ENCODE data around the gene RNGTT. TPM values are rescaled to one million over a fixed set of nuclear protein-coding genes. Genes with fewer than 3 reads are reported as not detected.

The RNGTT gene
- total RNA-seq, 1 donor from 2014 or later, result 12.3 TPM

DNA sequence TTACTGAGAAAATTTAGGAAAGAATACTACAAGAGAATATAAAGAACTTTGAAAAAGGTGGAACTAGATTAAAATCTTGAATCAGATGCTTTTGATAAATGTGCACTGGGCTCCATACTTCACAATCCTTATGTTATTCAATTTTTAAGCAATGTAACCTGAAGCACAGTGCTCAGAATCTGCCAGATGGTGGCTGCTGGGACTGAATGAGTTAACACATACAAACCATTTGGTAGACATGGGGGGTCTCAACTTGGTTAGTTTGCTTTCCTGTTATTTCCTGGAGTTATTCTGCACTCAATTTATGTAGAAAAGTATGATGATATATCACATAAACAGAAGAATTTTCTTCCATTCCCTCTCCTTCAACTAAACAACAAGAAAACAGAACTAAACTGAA is 326.5 kb downstream of the RNGTT start:
- ATAC-seq (no peak), DNase-seq (no peak)
- Histone ChIP-seq H3K27ac (no peak overlapping the region), H3K4me1 (no peaks in the 10 kb centered on the region), H3K9me3 (no peaks in the 10 kb centered on the region), H3K36me3 (no peaks in the 10 kb centered on the region), H3K27me3 (no peaks in the 10 kb centered on the region), H3K4me3 (no peak overlapping the region)
- TF ChIP-seq, protein P1, sequence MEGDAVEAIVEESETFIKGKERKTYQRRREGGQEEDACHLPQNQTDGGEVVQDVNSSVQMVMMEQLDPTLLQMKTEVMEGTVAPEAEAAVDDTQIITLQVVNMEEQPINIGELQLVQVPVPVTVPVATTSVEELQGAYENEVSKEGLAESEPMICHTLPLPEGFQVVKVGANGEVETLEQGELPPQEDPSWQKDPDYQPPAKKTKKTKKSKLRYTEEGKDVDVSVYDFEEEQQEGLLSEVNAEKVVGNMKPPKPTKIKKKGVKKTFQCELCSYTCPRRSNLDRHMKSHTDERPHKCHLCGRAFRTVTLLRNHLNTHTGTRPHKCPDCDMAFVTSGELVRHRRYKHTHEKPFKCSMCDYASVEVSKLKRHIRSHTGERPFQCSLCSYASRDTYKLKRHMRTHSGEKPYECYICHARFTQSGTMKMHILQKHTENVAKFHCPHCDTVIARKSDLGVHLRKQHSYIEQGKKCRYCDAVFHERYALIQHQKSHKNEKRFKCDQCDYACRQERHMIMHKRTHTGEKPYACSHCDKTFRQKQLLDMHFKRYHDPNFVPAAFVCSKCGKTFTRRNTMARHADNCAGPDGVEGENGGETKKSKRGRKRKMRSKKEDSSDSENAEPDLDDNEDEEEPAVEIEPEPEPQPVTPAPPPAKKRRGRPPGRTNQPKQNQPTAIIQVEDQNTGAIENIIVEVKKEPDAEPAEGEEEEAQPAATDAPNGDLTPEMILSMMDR (IDR thresholded peaks at IDR 0.05), result no peak
- intact Hi-C loops (cut with DNase I), result no loop called here

DNA sequence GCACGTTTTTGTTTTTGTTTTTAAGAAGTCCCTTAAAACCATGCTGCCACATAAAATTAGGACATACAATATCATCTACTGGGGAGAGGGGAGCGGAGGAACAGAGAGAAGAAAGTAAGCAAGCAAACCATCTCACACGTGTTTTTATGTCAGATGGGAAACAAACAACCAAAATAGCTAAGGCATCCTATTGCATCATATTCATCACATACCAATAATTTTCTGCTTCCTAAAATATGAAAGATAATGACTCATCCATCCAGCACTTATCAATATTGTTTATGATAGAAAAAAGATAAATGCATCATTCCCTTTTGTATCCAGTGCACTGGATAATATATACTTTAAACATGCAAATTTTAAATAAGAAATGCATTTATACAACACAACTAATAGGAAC is 329.6 kb downstream of the RNGTT start:
- no peaks in the 10 kb centered on the region for H3K9me3 ChIP-seq
- ATAC-seq, result no peak
- DNase-seq, result no peak
- H3K36me3 ChIP-seq, result no peaks in the 10 kb centered on the region
- intact Hi-C loops (cut with DNase I), result no loop called here
- H3K4me1 ChIP-seq, result no peaks in the 10 kb centered on the region
- H3K27ac ChIP-seq, result no peak overlapping the region
- TF ChIP-seq, protein P1 (IDR thresholded peaks at IDR 0.05), result no peak
- no peak overlapping the region for H3K4me3 ChIP-seq
- H3K27me3 ChIP-seq, result no peaks in the 10 kb centered on the region

DNA sequence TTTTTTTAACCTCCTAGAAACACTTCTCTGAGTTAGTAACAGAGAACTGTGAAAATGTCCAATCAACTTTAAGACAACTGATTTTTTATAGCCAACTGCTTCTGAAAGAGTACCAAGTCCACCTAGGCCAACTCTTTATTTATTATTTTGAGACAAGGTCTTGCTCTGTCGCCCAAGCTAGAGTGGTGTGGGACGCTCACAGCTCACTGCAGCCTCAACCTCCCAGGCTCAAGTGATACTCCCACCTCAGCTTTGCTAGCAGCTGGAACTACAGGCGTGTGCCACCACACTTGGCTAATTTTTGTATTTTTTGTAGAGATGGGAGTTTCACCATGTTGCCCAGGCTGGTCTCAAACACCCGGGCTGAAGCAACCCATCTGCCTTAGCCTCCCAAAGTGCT is 331.6 kb downstream of the RNGTT start:
- Histone ChIP-seq H3K4me3 (no peak overlapping the region), H3K9me3 (no peaks in the 10 kb centered on the region), H3K4me1 (no peaks in the 10 kb centered on the region), H3K27me3 (no peaks in the 10 kb centered on the region), H3K36me3 (no peaks in the 10 kb centered on the region), H3K27ac (no peak overlapping the region)
- intact Hi-C loops (cut with DNase I), result no loop called here
- DNase-seq, result no peak
- TF ChIP-seq, protein P1 (IDR thresholded peaks at IDR 0.05), result no peak
- no peak for ATAC-seq

DNA sequence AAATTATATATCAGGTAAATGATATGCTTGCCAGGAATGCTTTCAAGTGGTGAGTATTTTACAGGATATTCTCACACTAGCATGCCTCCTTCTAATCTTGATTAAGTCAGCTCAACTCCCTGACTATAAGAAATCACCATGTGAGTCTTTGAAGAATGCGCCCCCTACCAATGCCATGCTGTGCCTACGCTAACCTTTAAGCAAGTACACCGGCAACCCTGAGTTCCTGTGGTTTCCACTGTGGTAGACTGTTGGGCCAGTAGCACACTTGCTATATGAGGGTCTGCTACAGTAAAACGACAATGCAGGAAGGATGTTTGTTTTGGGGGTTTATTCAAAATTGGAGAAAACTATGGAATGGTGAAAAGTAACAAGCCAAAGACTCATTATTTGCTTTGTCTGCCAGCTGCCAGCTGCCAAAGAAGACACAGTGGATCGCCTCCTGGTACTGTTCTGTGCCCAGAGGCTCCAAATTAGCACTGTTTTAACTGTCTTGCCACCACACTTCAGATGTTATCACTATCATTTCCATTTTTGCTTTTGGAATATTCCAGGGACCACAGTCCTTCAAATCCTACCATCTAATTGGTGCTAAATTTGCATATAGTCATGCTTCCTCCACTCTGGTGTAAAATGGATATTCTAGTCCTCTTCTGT is 333.5 kb downstream of the RNGTT start:
- TF ChIP-seq, protein P1 (IDR thresholded peaks at IDR 0.05), result no peak
- no peak for DNase-seq
- Histone ChIP-seq H3K4me1 (no peaks in the 10 kb centered on the region), H3K27ac (no peak overlapping the region), H3K4me3 (no peak overlapping the region), H3K36me3 (no peaks in the 10 kb centered on the region), H3K9me3 (no peaks in the 10 kb centered on the region), H3K27me3 (no peaks in the 10 kb centered on the region)
- no peak for ATAC-seq
- intact Hi-C loops (cut with DNase I), result no loop called here

DNA sequence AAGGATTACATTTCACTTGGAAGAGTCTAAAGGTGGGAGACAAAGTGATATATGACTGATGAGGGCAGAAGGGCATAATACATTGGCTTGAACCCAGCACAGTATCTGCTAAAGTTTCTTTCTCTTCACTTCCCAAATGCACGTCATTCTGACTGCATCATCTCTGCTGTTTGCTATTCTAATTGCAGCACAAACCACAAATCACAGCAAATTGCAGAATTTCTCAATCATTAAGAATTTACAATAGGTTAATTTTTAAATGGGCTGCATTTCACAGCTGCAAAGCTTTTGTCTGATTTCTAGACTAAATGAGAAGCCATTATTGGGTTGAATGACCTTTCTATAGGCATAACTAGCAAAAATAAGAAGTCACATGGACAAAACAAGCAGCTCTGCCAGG is 337.0 kb downstream of the RNGTT start:
- intact Hi-C loops (cut with DNase I), result no loop called here
- no peak overlapping the region for H3K27ac ChIP-seq
- no peak overlapping the region for H3K4me3 ChIP-seq
- no peaks in the 10 kb centered on the region for H3K27me3 ChIP-seq
- TF ChIP-seq, protein P1 (IDR thresholded peaks at IDR 0.05), result no peak
- no peak for ATAC-seq
- H3K9me3 ChIP-seq, result no peaks in the 10 kb centered on the region
- H3K36me3 ChIP-seq, result no peaks in the 10 kb centered on the region
- DNase-seq, result no peak
- no peaks in the 10 kb centered on the region for H3K4me1 ChIP-seq

DNA sequence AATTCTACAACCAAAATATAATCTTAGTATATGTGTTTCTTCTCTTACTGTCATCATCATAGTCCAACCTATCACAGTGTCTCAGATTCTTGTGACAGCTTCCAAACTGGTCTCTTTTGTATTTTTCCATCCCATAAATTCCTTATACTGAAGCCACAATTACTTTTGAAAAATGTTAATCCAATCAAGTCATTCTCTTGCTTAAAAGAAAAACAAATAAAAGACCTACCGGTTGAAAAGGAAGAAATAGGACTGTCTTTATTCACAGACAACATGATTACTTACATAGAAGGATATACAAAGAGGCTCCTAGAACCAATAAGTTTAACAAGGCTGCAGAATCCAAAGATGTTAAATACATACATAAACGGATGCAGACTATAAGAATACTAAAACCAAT is 339.9 kb downstream of the RNGTT start:
- H3K27me3 ChIP-seq, result no peaks in the 10 kb centered on the region
- H3K9me3 ChIP-seq, result no peaks in the 10 kb centered on the region
- no peak for DNase-seq
- intact Hi-C loops (cut with DNase I), result no loop called here
- TF ChIP-seq, protein P1 (IDR thresholded peaks at IDR 0.05), result no peak
- H3K4me3 ChIP-seq, result no peak overlapping the region
- no peak for ATAC-seq
- H3K4me1 ChIP-seq, result no peaks in the 10 kb centered on the region
- no peaks in the 10 kb centered on the region for H3K36me3 ChIP-seq
- no peak overlapping the region for H3K27ac ChIP-seq
